ENCODE data around the gene MACROD2.

The MACROD2 gene

GRCh38 chr20:14062171-14062570, 66.9 kb downstream of the MACROD2 start:
- DNase-seq (ENCODE audit: low read depth in 2 of 2) = no peak

GRCh38 chr20:14062786-14063185, 67.5 kb downstream of the MACROD2 start:
- DNase-seq (ENCODE audit: low read depth in 2 of 2) = no peak

GRCh38 chr20:14064333-14064732, 69.0 kb downstream of the MACROD2 start:
- no peak for DNase-seq (ENCODE audit: low read depth in 2 of 2)

- DNase-seq (ENCODE audit: low read depth in 2 of 2) = no peak
Observed at GRCh38 chr20:14064921-14065320, 69.6 kb downstream of the MACROD2 start.

- no peak for DNase-seq (ENCODE audit: low read depth in 2 of 2)
Observed at GRCh38 chr20:14065774-14066173, 70.5 kb downstream of the MACROD2 start.

- DNase-seq (ENCODE audit: low read depth in 2 of 2) = no peak
Observed at GRCh38 chr20:14067603-14068002, 72.3 kb downstream of the MACROD2 start.

GRCh38 chr20:14069796-14070195, 74.5 kb downstream of the MACROD2 start:
- no peak for DNase-seq (ENCODE audit: low read depth in 2 of 2)

GRCh38 chr20:14093652-14094051, 98.3 kb downstream of the MACROD2 start:
- DNase-seq (ENCODE audit: low read depth in 2 of 2) = no peak

GRCh38 chr20:14098261-14098660, 102.9 kb downstream of the MACROD2 start:
- no peak for DNase-seq (ENCODE audit: low read depth in 2 of 2)

GRCh38 chr20:14113416-14113815, 118.1 kb downstream of the MACROD2 start:
- DNase-seq (ENCODE audit: low read depth in 2 of 2) = no peak

GRCh38 chr20:14114065-14114704, 118.9 kb downstream of the MACROD2 start:
- DNase-seq (ENCODE audit: low read depth in 2 of 2) = no peak

- no peak for DNase-seq (ENCODE audit: low read depth in 2 of 2)
Observed at GRCh38 chr20:14116037-14116436, 120.7 kb downstream of the MACROD2 start.

GRCh38 chr20:14117768-14118167, 122.5 kb downstream of the MACROD2 start:
- DNase-seq (ENCODE audit: low read depth in 2 of 2) = no peak

- no peak for DNase-seq (ENCODE audit: low read depth in 2 of 2)
Observed at GRCh38 chr20:14126856-14127255, 131.5 kb downstream of the MACROD2 start.

- no peak for DNase-seq (ENCODE audit: low read depth in 2 of 2)
Observed at GRCh38 chr20:14127514-14128223, 132.4 kb downstream of the MACROD2 start.

GRCh38 chr20:14134004-14134403, 138.7 kb downstream of the MACROD2 start:
- DNase-seq (ENCODE audit: low read depth in 2 of 2) = no peak

- no peak for DNase-seq (ENCODE audit: low read depth in 2 of 2)
Observed at GRCh38 chr20:14142171-14142570, 146.9 kb downstream of the MACROD2 start.

- no peak for DNase-seq (ENCODE audit: low read depth in 2 of 2)
Observed at GRCh38 chr20:14142964-14143627, 147.8 kb downstream of the MACROD2 start.

- no peak for DNase-seq (ENCODE audit: low read depth in 2 of 2)
Observed at GRCh38 chr20:14148042-14148441, 152.7 kb downstream of the MACROD2 start.

- DNase-seq (ENCODE audit: low read depth in 2 of 2) = no peak
Observed at GRCh38 chr20:14155361-14155760, 160.0 kb downstream of the MACROD2 start.

GRCh38 chr20:14178528-14178927, 183.2 kb downstream of the MACROD2 start:
- DNase-seq (ENCODE audit: low read depth in 2 of 2) = no peak

- DNase-seq (ENCODE audit: low read depth in 2 of 2) = no peak
Observed at GRCh38 chr20:14178952-14179351, 183.6 kb downstream of the MACROD2 start.

GRCh38 chr20:14189794-14190402, 194.6 kb downstream of the MACROD2 start:
- DNase-seq (ENCODE audit: low read depth in 2 of 2) = no peak

Measured in stimulated activated CD8-positive, alpha-beta memory T cell treated with anti-CD3 and anti-CD28 coated beads, Interleukin-15, amount 100 ng/mL, for 48 hours (primary cell).